D721Med (cell line): ENCODE measurements around the gene MAP3K10.
A peak's percentile ranks its signal among the peaks of the same experiment; 100 is the strongest.
"Not testable (repeated sequence)": the region's sequence is repeated elsewhere in the genome, so short reads cannot be mapped to it uniquely, and the experiment has no call there.

Experiments used
- DNase-seq: peaks from one replicate; pipeline ENCODE4 v3.0.0; 2011; ENCODE audit warnings: low spot score; ENCODE audit not compliant: insufficient read length
- FAIRE-seq: peaks from 2 replicates; lab custom pipeline; 2011; peaks lifted over from hg19 to GRCh38; lab: Jason Lieb, UNC
- CTCF ChIP-seq: IDR thresholded peaks from 2 replicates; pipeline ENCODE4 v1.5.1; 2012; ENCODE audit warnings: mild to moderate bottlenecking, control low read depth; ENCODE audit not compliant: insufficient read depth; ENCODE audit errors: missing control alignments

Gene MAP3K10

GRCh38 chr19:40190891-40191835 is at the start of gene MAP3K10:
TSS of gene MAP3K10 (plus strand) at chr19:40191426. CDS start at chr19:40192032, 606 bp downstream.
- DNase-seq: peak; percentile 67

GRCh38 chr19:40141551-40141950 is 49.7 kb upstream of the MAP3K10 start:
- no peak for TF ChIP-seq CTCF
- DNase-seq: no peak
- no peak for FAIRE-seq

More at GRCh38 chr19:40190891-40191835, at the start of gene MAP3K10:
- TF ChIP-seq CTCF: no peak
- no peak for FAIRE-seq

GRCh38 chr19:40143612-40144011 is 47.6 kb upstream of the MAP3K10 start:
- FAIRE-seq (no peak), DNase-seq (no peak)
- TF ChIP-seq CTCF: no peak

- no peak for FAIRE-seq
- TF ChIP-seq CTCF: no peak
- DNase-seq: no peak
Measured at GRCh38 chr19:40144151-40144550, 47.1 kb upstream of the MAP3K10 start.

GRCh38 chr19:40144947-40145748 is 46.1 kb upstream of the MAP3K10 start:
- TF ChIP-seq CTCF: no peak
- DNase-seq: no peak
- no peak for FAIRE-seq

GRCh38 chr19:40145749-40146029 is 45.5 kb upstream of the MAP3K10 start:
- not testable (repeated sequence) for DNase-seq, FAIRE-seq

- TF ChIP-seq CTCF: no peak
- FAIRE-seq (no peak), DNase-seq (no peak)
Measured at GRCh38 chr19:40147338-40147692, 43.9 kb upstream of the MAP3K10 start.
